GM19239 (cell line): ENCODE data around the gene LMO4.
A peak's percentile ranks its signal among the peaks of the same experiment; 100 is the strongest.

Source experiments
- DNase-seq: peaks from one replicate; pipeline ENCODE4 v3.0.0; 2011; ENCODE audit warnings: low spot score; ENCODE audit not compliant: insufficient read length
- FAIRE-seq: peaks from 2 replicates; lab custom pipeline; 2011; peaks lifted over from hg19 to GRCh38; lab: Jason Lieb, UNC

Gene LMO4

GRCh38 chr1:87328272-87329050, at the start of gene LMO4:
Gene LMO4 (plus strand): TSS chr1:87328880. CDS start chr1:87332016, 3,136 bp downstream.
- DNase-seq (peak; percentile 75), FAIRE-seq (peak; percentile 94)

GRCh38 chr1:87279536-87279875, 49.2 kb upstream of the LMO4 start:
- FAIRE-seq (no peak), DNase-seq (no peak)

- FAIRE-seq = no peak
- no peak for DNase-seq
Measured at GRCh38 chr1:87279966-87280535, 48.6 kb upstream of the LMO4 start.

GRCh38 chr1:87284456-87285240, 44.0 kb upstream of the LMO4 start:
- FAIRE-seq = no peak

GRCh38 chr1:87291107-87291506, 37.6 kb upstream of the LMO4 start:
- FAIRE-seq = no peak
- no peak for DNase-seq

More at GRCh38 chr1:87284456-87285240, 44.0 kb upstream of the LMO4 start:
- no peak for DNase-seq

- FAIRE-seq (peak; percentile 90), DNase-seq (peak; percentile 23)
Measured at GRCh38 chr1:87292684-87293493, 35.8 kb upstream of the LMO4 start.

GRCh38 chr1:87294633-87295032, 34.0 kb upstream of the LMO4 start:
- FAIRE-seq = no peak
- DNase-seq = no peak

- FAIRE-seq (no peak), DNase-seq (no peak)
Measured at GRCh38 chr1:87295445-87296110, 33.1 kb upstream of the LMO4 start.

- FAIRE-seq (no peak), DNase-seq (no peak)
Measured at GRCh38 chr1:87296206-87296605, 32.5 kb upstream of the LMO4 start.

- FAIRE-seq = no peak
- no peak for DNase-seq
Measured at GRCh38 chr1:87299661-87300060, 29.0 kb upstream of the LMO4 start.

GRCh38 chr1:87300628-87301027, 28.1 kb upstream of the LMO4 start:
- no peak for FAIRE-seq
- DNase-seq = no peak

GRCh38 chr1:87305151-87305550, 23.5 kb upstream of the LMO4 start:
- no peak for FAIRE-seq
- no peak for DNase-seq

GRCh38 chr1:87305762-87306161, 22.9 kb upstream of the LMO4 start:
- no peak for FAIRE-seq
- no peak for DNase-seq

GRCh38 chr1:87307306-87307705, 21.4 kb upstream of the LMO4 start:
- DNase-seq (no peak), FAIRE-seq (no peak)

- DNase-seq (no peak), FAIRE-seq (no peak)
Measured at GRCh38 chr1:87307931-87308330, 20.7 kb upstream of the LMO4 start.

GRCh38 chr1:87314091-87314490, 14.6 kb upstream of the LMO4 start:
- no peak for FAIRE-seq
- no peak for DNase-seq

- FAIRE-seq = peak; percentile 40
Measured at GRCh38 chr1:87318056-87318650, 10.5 kb upstream of the LMO4 start.

GRCh38 chr1:87318806-87319205, 9.9 kb upstream of the LMO4 start:
- FAIRE-seq (no peak), DNase-seq (no peak)

More at GRCh38 chr1:87318056-87318650, 10.5 kb upstream of the LMO4 start:
- DNase-seq = no peak

- DNase-seq (no peak), FAIRE-seq (peak; percentile 89)
Measured at GRCh38 chr1:87325982-87326738, 2.5 kb upstream of the LMO4 start.
